ENCODE results near the gene CENPO. TPM values are rescaled to one million over a fixed set of nuclear protein-coding genes. Genes with fewer than 3 reads are reported as not detected.
A peak's percentile ranks its signal among the peaks of the same experiment; 100 is the strongest.

Gene CENPO
- total RNA-seq, 2 experiments from 2014 or later = 40.7 to 41.9 TPM

DNA sequence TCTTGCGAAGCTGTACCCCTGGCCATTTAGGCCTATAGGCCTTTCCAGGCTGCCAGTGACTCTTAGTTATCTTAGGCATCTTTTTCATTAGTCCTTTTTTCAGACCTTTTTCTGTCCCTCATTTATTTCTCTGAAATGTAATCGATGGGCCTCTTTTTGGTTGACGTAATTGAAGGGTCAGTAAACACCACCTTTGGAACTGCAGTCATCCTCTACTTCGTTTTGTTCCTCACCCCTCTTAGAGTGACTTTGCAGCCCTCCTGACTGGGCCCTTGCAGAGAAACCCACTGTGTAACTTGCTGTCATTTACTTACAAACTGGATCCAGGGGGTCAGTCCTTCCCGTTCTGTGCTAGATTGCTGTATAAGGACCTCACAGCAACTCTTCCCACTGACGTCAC, 23.2 kb downstream of the CENPO start:
- no peaks in the 10 kb centered on the region for H3K4me1 Mint-ChIP-seq (ENCODE audit: low read depth)
- H3K27me3 Mint-ChIP-seq = no peaks in the 10 kb centered on the region
- DNase-seq = no peak
- ChIA-PET CTCF (interaction anchor here (2.3 to 5.1 kb wide), 2 partner anchors 10 to 406 kb away, joined by 11 to 26 read pairs; no protein-coding TSS in a partner anchor), POLR2A (no interaction called here)
- H3K27ac Mint-ChIP-seq = no peak overlapping the region
- no peaks in the 10 kb centered on the region for H3K9me3 Mint-ChIP-seq
- H3K4me3 Mint-ChIP-seq = no peak overlapping the region
- no peak for ATAC-seq
- H3K36me3 Mint-ChIP-seq (ENCODE audit: low read depth) = peaks cover 66% of the 10 kb centered on the region
- TF ChIP-seq, protein P1, sequence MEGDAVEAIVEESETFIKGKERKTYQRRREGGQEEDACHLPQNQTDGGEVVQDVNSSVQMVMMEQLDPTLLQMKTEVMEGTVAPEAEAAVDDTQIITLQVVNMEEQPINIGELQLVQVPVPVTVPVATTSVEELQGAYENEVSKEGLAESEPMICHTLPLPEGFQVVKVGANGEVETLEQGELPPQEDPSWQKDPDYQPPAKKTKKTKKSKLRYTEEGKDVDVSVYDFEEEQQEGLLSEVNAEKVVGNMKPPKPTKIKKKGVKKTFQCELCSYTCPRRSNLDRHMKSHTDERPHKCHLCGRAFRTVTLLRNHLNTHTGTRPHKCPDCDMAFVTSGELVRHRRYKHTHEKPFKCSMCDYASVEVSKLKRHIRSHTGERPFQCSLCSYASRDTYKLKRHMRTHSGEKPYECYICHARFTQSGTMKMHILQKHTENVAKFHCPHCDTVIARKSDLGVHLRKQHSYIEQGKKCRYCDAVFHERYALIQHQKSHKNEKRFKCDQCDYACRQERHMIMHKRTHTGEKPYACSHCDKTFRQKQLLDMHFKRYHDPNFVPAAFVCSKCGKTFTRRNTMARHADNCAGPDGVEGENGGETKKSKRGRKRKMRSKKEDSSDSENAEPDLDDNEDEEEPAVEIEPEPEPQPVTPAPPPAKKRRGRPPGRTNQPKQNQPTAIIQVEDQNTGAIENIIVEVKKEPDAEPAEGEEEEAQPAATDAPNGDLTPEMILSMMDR (IDR thresholded peaks at IDR 0.05) = no peak
- intact Hi-C loops (cut with micrococcal nuclease) = no loop called here

DNA sequence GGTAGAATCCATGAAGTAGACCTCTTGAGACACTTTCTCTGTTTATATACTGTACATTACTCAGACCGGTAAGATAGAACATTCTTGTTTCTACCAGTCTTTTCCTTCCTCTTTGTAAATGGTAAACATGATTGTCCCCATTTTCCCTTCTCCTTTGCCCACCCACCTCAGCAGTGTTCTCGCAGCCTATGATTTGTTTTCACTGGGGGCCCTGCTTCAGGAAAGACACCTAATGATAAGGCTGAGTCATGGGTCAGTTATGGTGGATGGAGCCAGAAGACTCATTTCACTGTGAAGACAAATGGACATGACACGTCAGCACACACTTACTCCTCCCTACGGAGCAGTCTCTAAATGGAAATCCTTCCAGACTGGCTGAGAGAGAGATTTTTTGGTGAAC, 23.7 kb downstream of the CENPO start:
- DNase-seq (no peak), ATAC-seq (no peak)
- H3K36me3 Mint-ChIP-seq (ENCODE audit: low read depth) = peaks cover 67% of the 10 kb centered on the region
- POLR2A ChIA-PET = no interaction called here
- no peak overlapping the region for H3K4me3 Mint-ChIP-seq
- H3K27me3 Mint-ChIP-seq = no peaks in the 10 kb centered on the region
- no peak overlapping the region for H3K27ac Mint-ChIP-seq
- no peaks in the 10 kb centered on the region for H3K4me1 Mint-ChIP-seq (ENCODE audit: low read depth)
- intact Hi-C loops (cut with micrococcal nuclease) = no loop called here
- CTCF ChIA-PET = interaction anchor here (2.3 to 3.3 kb wide), 2 partner anchors 11 to 407 kb away, joined by 11 to 19 read pairs; no protein-coding TSS in a partner anchor
- no peaks in the 10 kb centered on the region for H3K9me3 Mint-ChIP-seq
- TF ChIP-seq, protein P1 (IDR thresholded peaks at IDR 0.05) = no peak

DNA sequence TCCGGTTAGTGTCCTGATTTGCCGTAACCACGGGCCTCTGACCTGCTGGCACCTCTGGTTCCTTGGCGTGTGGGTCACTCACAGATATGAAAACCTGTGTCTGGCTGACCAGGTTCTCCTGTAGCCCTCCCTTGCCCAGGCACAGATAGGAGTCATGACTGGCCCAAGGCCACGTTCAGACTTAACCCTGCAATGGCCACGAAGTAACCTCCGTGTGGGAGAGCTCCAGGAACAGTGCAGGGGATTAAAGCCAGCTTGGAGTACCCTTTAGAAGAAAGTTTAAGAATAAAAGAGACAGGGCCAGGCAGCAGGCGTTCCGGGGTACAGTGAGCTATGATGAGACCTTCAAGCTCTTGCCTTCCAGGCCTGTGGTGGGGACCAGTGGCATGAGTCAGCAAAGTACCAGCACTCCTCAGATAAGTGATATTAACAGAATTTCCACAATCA, 25.5 kb downstream of the CENPO start:
- Mint-ChIP-seq H3K4me1 (ENCODE audit: low read depth) (no peaks in the 10 kb centered on the region), H3K36me3 (ENCODE audit: low read depth) (peaks cover 68% of the 10 kb centered on the region), H3K27me3 (no peaks in the 10 kb centered on the region), H3K27ac (peak overlapping the region; percentile 34), H3K4me3 (no peak overlapping the region), H3K9me3 (no peaks in the 10 kb centered on the region)
- CTCF ChIA-PET = interaction anchor here (2.7 to 3.3 kb wide), 2 partner anchors 9 to 408 kb away, joined by 9 to 19 read pairs; no protein-coding TSS in a partner anchor
- no peak for ATAC-seq
- TF ChIP-seq, protein P1 (IDR thresholded peaks at IDR 0.05) = no peak
- intact Hi-C loops (cut with micrococcal nuclease) = no loop called here
- no peak for DNase-seq
- POLR2A ChIA-PET = interaction anchor here (1.1 to 1.4 kb wide), 2 partner anchors 9 to 26 kb away, joined by 3 read pairs; partner anchors contain the start of genes CENPO and PTRHD1

DNA sequence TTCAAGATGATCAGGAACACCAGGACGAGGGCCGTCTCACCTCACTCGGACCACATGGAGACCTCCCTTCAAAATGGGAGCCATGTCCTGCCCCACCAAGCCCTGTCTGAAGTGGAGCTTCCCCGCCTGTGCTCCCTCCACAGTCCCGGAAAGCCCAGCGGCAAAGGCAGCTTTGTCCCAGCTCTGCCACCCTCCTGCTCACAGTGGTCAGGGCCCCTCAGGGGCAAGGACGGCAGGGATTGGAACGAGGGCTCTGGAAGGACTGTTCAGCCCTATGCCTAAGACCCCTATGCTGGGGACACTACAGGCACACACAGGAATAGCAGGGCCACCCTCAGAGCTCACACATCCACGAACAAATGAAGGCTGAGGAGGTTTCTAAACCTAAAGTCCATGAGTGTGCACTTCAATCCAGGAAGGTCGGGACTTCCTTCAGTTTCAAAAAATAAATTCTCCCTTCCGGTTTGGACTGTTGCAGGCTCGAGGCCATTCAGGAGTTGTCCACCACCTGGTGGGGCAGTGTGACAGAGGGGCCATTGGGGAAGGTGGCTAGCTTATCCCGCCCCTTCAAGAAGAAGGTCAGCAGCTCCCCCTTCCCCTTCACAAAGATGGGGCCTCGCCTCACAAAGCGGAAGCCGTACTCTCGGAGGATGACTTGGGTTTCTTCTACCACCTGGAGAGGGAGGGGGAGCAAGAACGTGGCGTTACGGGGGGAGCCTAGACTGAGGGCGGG, 26.4 kb downstream of the CENPO start:
- no peaks in the 10 kb centered on the region for H3K9me3 Mint-ChIP-seq
- no peak overlapping the region for H3K27ac Mint-ChIP-seq
- ATAC-seq = no peak
- ChIA-PET POLR2A (interaction anchor here (1.4 kb wide), 1 partner anchor 27 kb away, joined by 3 read pairs; the partner anchor contains the start of genes CENPO and PTRHD1), CTCF (interaction anchor here (1.5 to 3.3 kb wide), 3 partner anchors 8 to 409 kb away, joined by 3 to 19 read pairs (median 9); no protein-coding TSS in a partner anchor)
- DNase-seq = no peak
- no peak overlapping the region for H3K4me3 Mint-ChIP-seq
- peaks cover 67% of the 10 kb centered on the region for H3K36me3 Mint-ChIP-seq (ENCODE audit: low read depth)
- TF ChIP-seq, protein P1 (IDR thresholded peaks at IDR 0.05) = no peak
- H3K4me1 Mint-ChIP-seq (ENCODE audit: low read depth) = no peaks in the 10 kb centered on the region
- H3K27me3 Mint-ChIP-seq = no peaks in the 10 kb centered on the region
- intact Hi-C loops (cut with micrococcal nuclease) = no loop called here

DNA sequence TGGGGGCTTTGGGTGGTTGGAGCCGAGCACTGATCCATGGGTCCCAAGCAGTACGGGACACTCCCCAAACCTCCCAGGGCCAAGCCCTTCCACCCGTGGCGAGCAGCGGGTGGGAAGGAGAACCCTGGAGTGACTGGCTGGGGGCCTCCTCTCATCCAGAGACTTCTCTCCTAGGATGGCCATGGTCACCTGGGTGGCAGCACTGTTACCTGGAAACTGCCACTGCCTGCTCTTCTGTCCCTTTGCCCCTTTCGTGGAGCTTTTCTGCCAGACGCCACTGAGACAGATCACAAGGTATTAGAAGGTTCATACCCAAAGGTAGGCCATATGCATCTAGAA, 26.9 kb downstream of the CENPO start:
- no peak for ATAC-seq
- POLR2A ChIA-PET = no interaction called here
- intact Hi-C loops (cut with micrococcal nuclease) = no loop called here
- Mint-ChIP-seq H3K4me1 (ENCODE audit: low read depth) (no peaks in the 10 kb centered on the region), H3K27me3 (no peaks in the 10 kb centered on the region), H3K9me3 (no peaks in the 10 kb centered on the region), H3K27ac (no peak overlapping the region), H3K4me3 (no peak overlapping the region), H3K36me3 (ENCODE audit: low read depth) (peaks cover 71% of the 10 kb centered on the region)
- DNase-seq = no peak
- TF ChIP-seq, protein P1 (IDR thresholded peaks at IDR 0.05) = no peak
- CTCF ChIA-PET = interaction anchor here (0.7 to 2.7 kb wide), 3 partner anchors 9 to 410 kb away, joined by 3 to 9 read pairs (median 3); no protein-coding TSS in a partner anchor

Data from activated CD8-positive, alpha-beta T cell treated with anti-CD3 and anti-CD28 coated beads for 36 hours (primary cell).